Right lobe of liver (tissue), 6 donors: ENCODE data around the gene LAIR2. TPM values are rescaled to one million over a fixed set of nuclear protein-coding genes. Genes with fewer than 3 reads are reported as not detected.

Experiments
- ATAC-seq, 4 donors: fragments of 200-7000 bp; cut with Tn5 transposase; one replicate each; pipeline ENCODE4 v1.9.1; 2020; ENCODE audit warnings: mild to moderate bottlenecking in 4 of 4, moderate library complexity in 4 of 4
- DNase-seq, 3 donors: peaks; one replicate each; pipeline ENCODE4 v3.0.0-alpha.2; 2020
- H3K27ac ChIP-seq, 3 donors: fragments of 200-600 bp; one replicate each; pipeline ENCODE4 v1.8.0; 2022
- H3K27me3 ChIP-seq, 2 donors: fragments of 200-600 bp; one replicate each; pipeline ENCODE4 v1.8.0; 2022
- H3K36me3 ChIP-seq, 4 donors: fragments of 200-600 bp; sonication (generic) in 1 of 4; one replicate each; pipeline versions ENCODE4 v1.5.1 to v1.8.0; 2017 to 2022; ENCODE audit warnings: control low read depth in 1 of 4
- H3K4me1 ChIP-seq, 4 donors: fragments of 200-600 bp; sonication (generic) in 1 of 4; one replicate each; pipeline versions ENCODE4 v1.5.1 to v1.8.0; 2017 to 2022; ENCODE audit warnings: control low read depth in 1 of 4
- H3K4me3 ChIP-seq, 3 donors: fragments of 200-600 bp; one replicate each; pipeline ENCODE4 v1.8.0; 2022
- H3K9me3 ChIP-seq, 4 donors: fragments of 200-600 bp; sonication (generic) in 1 of 4; one replicate each; pipeline versions ENCODE4 v1.5.1 to v1.8.0; 2017 to 2022; ENCODE audit warnings: control low read depth in 1 of 4
- CTCF ChIP-seq, 4 donors: fragments of 200-600 bp in 3 of 4; fragments of 450-650 bp in 1 of 4; IDR thresholded peaks; one replicate each; pipeline versions ENCODE4 v1.5.1 to v1.8.0; 2016 to 2022; ENCODE audit warnings: antibody characterized with exemption in 4 of 4, mild to moderate bottlenecking in 2 of 4
- POLR2A ChIP-seq: fragments of 450-650 bp; IDR thresholded peaks from one replicate; pipeline ENCODE4 v1.6.1; 2017; ENCODE audit warnings: antibody characterized with exemption, mild to moderate bottlenecking
- WGBS: methylation state at CpG from one replicate; pipeline ENCODE4 v1.1.6; 2018; ENCODE audit warnings: low coverage, low lambda C conversion rate; ENCODE audit not compliant: insufficient coverage; ENCODE audit errors: missing lambda C conversion rate; 5-methylcytosine and 5-hydroxymethylcytosine counted together
- intact Hi-C, 2 donors: fragments of 100-400 bp; cut with DNase I; formaldehyde crosslinking; loops; one replicate each; pipeline versions ENCODE4 v1.11.2 to v1.14.1; 2022
- total RNA-seq, 6 experiments: library from RNA; depleted of rRNA in 2 of 6; stranded (reverse); fragments of >200 nt in 2 of 6; fragmentation: NEBNext Ultra II Directional in 3 of 6; extraction: Animal tissue kit (Norgen Biotek cat#: 25700) in 3 of 6; gene quantifications; one replicate each; pipeline versions ENCODE4 v1.1.0 to v1.2.4, GENCODE V29; 2016 to 2023
- donor health status: DM: no; HTN: yes; CAD: no.
- donor health status: DM: no; HTN: no; CAD: no.
- donor health status: DM: no; HTN: no; CAD: no.
- donor health status: DM: no; HTN: yes; CAD: no.
- donor health status: DM: no; HTN: yes; CAD: no.

Gene LAIR2
- total RNA-seq, 6 experiments from 2014 or later, result 0.38 TPM; not detected in 5

DNA sequence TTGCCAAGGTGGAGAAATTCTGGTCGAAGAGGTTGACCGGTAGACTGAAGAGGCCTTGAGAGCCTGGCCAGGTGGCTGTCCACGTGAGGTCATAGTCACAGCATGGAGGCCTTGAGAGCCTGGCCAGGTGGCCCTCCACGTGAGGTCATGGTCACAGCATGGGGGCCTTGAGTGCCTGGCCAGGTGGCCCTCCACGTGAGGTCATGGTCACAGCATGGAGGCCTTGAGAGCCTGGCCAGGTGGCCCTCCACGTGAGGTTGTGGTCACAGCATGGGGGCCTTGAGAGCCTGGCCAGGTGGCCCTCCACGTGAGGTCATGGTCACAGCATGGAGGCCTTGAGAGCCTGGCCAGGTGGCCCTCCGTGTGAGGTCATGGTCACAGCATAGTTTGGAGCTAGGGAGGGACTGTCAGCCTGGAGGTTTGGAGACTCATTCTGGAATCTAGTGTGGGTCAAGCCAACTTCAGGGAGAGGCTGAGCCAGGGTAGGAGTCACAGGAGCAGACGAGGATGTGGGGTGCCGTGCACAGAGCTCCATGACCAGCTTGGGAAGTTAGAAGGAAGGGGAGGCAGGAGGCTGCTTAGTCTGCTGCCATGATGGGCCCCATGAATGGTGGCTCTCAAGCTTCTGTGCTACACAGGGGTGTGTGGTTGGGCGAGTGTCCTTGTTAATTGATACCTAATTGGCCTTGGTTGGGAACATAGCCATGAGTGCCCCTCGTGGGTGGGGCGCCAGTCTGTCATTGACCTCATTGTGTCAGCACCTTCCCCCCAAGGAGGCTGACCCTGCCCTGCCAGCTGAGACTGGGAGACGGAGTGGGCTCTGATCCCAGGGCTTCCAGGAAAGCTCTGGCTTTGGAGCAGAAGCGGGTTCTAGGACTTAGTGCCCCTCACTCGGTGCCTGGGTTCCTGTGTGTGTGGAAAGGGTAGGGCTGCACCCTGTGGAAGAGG, 43.1 kb upstream of the LAIR2 start:
- H3K4me3 ChIP-seq, result no peak overlapping the region
- H3K9me3 ChIP-seq, result no peaks in the 10 kb centered on the region
- 75% methylated on average over 7 of the region's 16 CpGs for WGBS
- no peak overlapping the region for H3K27ac ChIP-seq
- DNase-seq, result no peak
- TF ChIP-seq POLR2A (no peak), CTCF (IDR thresholded peaks at IDR 0.05) (no peak)
- intact Hi-C loops, result no loop called here
- peaks cover 0 to 12% (median 5%) of the 10 kb centered on the region in 4 donors for H3K4me1 ChIP-seq
- no peak for ATAC-seq
- H3K36me3 ChIP-seq, result peaks cover 24 to 75% (median 47%) of the 10 kb centered on the region in 4 donors
- no peaks in the 10 kb centered on the region for H3K27me3 ChIP-seq

- WGBS, result 70% methylated on average over 8 of the region's 39 CpGs
These were observed 42.2 kb upstream of the LAIR2 start for GRCh38 chr19:54460230-54461005.

GRCh38 chr19:54461210-54461609, 41.4 kb upstream of the LAIR2 start:
- Histone ChIP-seq H3K4me1 (peaks cover 0 to 12% (median 5%) of the 10 kb centered on the region in 4 donors), H3K36me3 (peaks cover 19 to 59% (median 33%) of the 10 kb centered on the region in 4 donors), H3K27me3 (no peaks in the 10 kb centered on the region), H3K4me3 (no peak overlapping the region), H3K27ac (no peak overlapping the region), H3K9me3 (no peaks in the 10 kb centered on the region)
- intact Hi-C loops, result no loop called here
- TF ChIP-seq CTCF (IDR thresholded peaks at IDR 0.05), result no peak
- WGBS, result 71% methylated on average over 9 of the region's 27 CpGs
- DNase-seq, result no peak
- ATAC-seq, result no peak

More at GRCh38 chr19:54460230-54461005, 42.2 kb upstream of the LAIR2 start:
- Histone ChIP-seq H3K4me3 (no peak overlapping the region), H3K9me3 (no peaks in the 10 kb centered on the region), H3K27me3 (no peaks in the 10 kb centered on the region), H3K4me1 (peaks cover 0 to 12% (median 5%) of the 10 kb centered on the region in 4 donors), H3K27ac (no peak overlapping the region), H3K36me3 (peaks cover 20 to 66% (median 39%) of the 10 kb centered on the region in 4 donors)
- DNase-seq, result no peak
- ATAC-seq, result no peak
- TF ChIP-seq CTCF (IDR thresholded peaks at IDR 0.05), result no peak
- intact Hi-C loops, result no loop called here

GRCh38 chr19:54461613-54462012, 41.0 kb upstream of the LAIR2 start:
- intact Hi-C loops, result no loop called here
- TF ChIP-seq CTCF (IDR thresholded peaks at IDR 0.05) (no peak), POLR2A (no peak)
- Histone ChIP-seq H3K36me3 (peaks cover 16 to 54% (median 31%) of the 10 kb centered on the region in 4 donors), H3K9me3 (no peaks in the 10 kb centered on the region), H3K27ac (no peak overlapping the region), H3K4me1 (peaks cover 0 to 12% (median 5%) of the 10 kb centered on the region in 4 donors), H3K27me3 (no peaks in the 10 kb centered on the region), H3K4me3 (no peak overlapping the region)
- DNase-seq, result no peak
- 63% methylated on average over 3 of the region's 3 CpGs for WGBS
- ATAC-seq, result no peak
